HEK293T (cell line): ENCODE measurements around the gene DENND1B.

ENCODE experiments used
- CTCF ChIA-PET: fragments of 350-600 bp; formaldehyde crosslinking; extraction: SDS; loops from one replicate; lab custom pipeline; 2021; ENCODE audit warnings: antibody characterized with exemption, inconsistent platforms; lab: Yijun Ruan, JAX
- POLR2A ChIA-PET: fragments of 350-600 bp; formaldehyde crosslinking; extraction: SDS; loops from one replicate; lab custom pipeline; 2020; ENCODE audit warnings: antibody characterized with exemption, inconsistent platforms; lab: Yijun Ruan, JAX
- DNase-seq: peaks from one replicate; pipeline ENCODE4 v3.0.0; 2012; ENCODE audit warnings: mixed read lengths; ENCODE audit errors: extremely low spot score
- ARNT ChIP-seq: fragments of 450-650 bp; IDR thresholded peaks from 2 replicates; pipeline ENCODE4 v1.6.1; 2017; ENCODE audit warnings: mild to moderate bottlenecking
- BHLHE40 ChIP-seq: fragments of 450-650 bp; IDR thresholded peaks from 2 replicates; pipeline ENCODE4 v1.6.1; 2016; ENCODE audit warnings: mild to moderate bottlenecking, moderate library complexity, borderline replicate concordance
- CTBP1 ChIP-seq: fragments of 450-650 bp; IDR thresholded peaks from 2 replicates; pipeline ENCODE4 v1.6.1; 2016; ENCODE audit warnings: borderline replicate concordance
- ELF4 ChIP-seq: fragments of 450-650 bp; IDR thresholded peaks from 2 replicates; pipeline ENCODE4 v1.6.1; 2017; ENCODE audit warnings: antibody characterized with exemption
- FOXA1 ChIP-seq: fragments of 450-650 bp; IDR thresholded peaks from 2 replicates; pipeline ENCODE4 v1.6.1; 2016; ENCODE audit warnings: mild to moderate bottlenecking
- FOXK2 ChIP-seq: fragments of 450-650 bp; IDR thresholded peaks from 2 replicates; pipeline ENCODE4 v1.6.1; 2016; ENCODE audit warnings: mild to moderate bottlenecking
- FOXM1 ChIP-seq: fragments of 450-650 bp; IDR thresholded peaks from 2 replicates; pipeline ENCODE4 v1.6.1; 2017; ENCODE audit warnings: mild to moderate bottlenecking, borderline replicate concordance
- HDGF ChIP-seq: fragments of 450-650 bp; IDR thresholded peaks from 2 replicates; pipeline ENCODE4 v1.6.1; 2017; ENCODE audit warnings: antibody characterized with exemption, borderline replicate concordance
- L3MBTL2 ChIP-seq: fragments of 450-650 bp; conservative IDR thresholded peaks from 2 replicates; pipeline ENCODE4 v1.6.1; 2016; ENCODE audit warnings: mild to moderate bottlenecking
- LEF1 ChIP-seq: fragments of 450-650 bp; IDR thresholded peaks from 2 replicates; pipeline ENCODE4 v1.6.1; 2017; ENCODE audit warnings: mild to moderate bottlenecking, borderline replicate concordance
- NFRKB ChIP-seq: fragments of 450-650 bp; IDR thresholded peaks from 2 replicates; pipeline ENCODE4 v1.6.1; 2016; ENCODE audit warnings: mild to moderate bottlenecking, moderate library complexity
- SP1 ChIP-seq: fragments of 450-650 bp; IDR thresholded peaks from 2 replicates; pipeline ENCODE4 v1.6.1; 2017
- SUZ12 ChIP-seq: fragments of 450-650 bp; IDR thresholded peaks from 2 replicates; pipeline ENCODE4 v1.6.1; 2016; ENCODE audit warnings: mild to moderate bottlenecking
- TARDBP ChIP-seq: fragments of 450-650 bp; IDR thresholded peaks from 2 replicates; pipeline ENCODE4 v1.6.1; 2016
- ZNF384 ChIP-seq: fragments of 450-650 bp; IDR thresholded peaks from 2 replicates; pipeline ENCODE4 v1.6.1; 2016
- TF ChIP-seq, protein P1 (sequence below): fragments of 450-650 bp; IDR thresholded peaks from 2 replicates; pipeline ENCODE4 v1.6.1; 2016

Gene DENND1B

DNA sequence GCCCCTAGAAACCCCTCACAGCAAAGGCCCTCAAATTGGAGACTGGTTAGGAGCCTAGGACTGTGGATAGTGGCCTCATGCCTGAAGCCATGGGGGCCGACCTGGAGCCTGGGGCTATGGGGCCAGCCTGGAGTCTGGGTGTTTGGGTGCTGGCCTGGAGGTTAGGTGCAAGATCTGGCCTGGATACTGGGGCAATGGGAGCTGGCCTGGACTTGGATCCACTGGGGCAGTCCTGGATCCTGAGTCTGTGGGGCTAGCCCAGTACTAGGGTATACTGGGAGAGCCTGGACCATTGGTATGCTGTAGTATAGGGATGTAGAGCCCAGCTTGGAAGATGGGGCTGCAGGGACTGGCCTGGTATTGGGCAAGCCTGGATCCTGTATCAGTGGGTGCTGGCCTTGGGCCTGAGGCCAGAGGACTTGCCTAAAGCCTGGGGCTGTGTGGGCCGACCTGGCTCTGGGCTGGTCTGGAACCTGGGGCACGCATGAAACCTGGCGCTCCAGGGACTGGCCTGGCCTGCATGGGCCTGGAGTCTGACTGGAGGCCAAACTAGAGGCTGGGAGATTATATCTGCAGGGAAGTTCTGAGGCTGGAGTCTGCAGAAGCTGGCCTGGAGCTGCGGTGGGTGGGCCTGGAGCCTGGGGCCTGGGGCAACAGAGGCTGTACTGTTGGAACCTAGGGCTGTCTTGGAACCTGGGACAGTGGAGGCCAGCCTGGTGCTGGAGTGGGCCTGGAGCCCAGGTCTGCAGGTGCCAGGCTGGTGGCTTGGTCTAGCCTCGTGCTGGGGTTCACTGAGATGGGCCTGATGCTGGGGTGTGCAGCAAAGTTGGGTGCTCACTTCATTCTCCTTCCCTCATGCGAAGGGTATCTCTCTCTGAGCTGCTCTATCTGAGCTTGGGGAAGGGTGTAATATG, 12.6 kb upstream of the DENND1B start:
- ChIA-PET POLR2A (no interaction called here), CTCF (no interaction called here)
- no peak for DNase-seq
- TF ChIP-seq SUZ12 (no peak), ELF4 (no peak), ARNT (no peak), TARDBP (no peak), SP1 (no peak), BHLHE40 (no peak), FOXA1 (no peak), L3MBTL2 (no peak), NFRKB (no peak), CTBP1 (no peak), FOXK2 (no peak), FOXM1 (no peak), LEF1 (no peak), HDGF (no peak), ZNF384 (no peak)
- TF ChIP-seq, protein P1, sequence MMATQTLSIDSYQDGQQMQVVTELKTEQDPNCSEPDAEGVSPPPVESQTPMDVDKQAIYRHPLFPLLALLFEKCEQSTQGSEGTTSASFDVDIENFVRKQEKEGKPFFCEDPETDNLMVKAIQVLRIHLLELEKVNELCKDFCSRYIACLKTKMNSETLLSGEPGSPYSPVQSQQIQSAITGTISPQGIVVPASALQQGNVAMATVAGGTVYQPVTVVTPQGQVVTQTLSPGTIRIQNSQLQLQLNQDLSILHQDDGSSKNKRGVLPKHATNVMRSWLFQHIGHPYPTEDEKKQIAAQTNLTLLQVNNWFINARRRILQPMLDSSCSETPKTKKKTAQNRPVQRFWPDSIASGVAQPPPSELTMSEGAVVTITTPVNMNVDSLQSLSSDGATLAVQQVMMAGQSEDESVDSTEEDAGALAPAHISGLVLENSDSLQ: no peak

GRCh38 chr1:197787056-197787455, 11.8 kb upstream of the DENND1B start:
- DNase-seq: no peak
- CTCF ChIA-PET: interaction anchor here (0.7 kb wide), 1 partner anchor 10 kb away, joined by 3 read pairs; no protein-coding TSS in a partner anchor
- TF ChIP-seq L3MBTL2: no peak
- no peak for TF ChIP-seq FOXK2
- no peak for TF ChIP-seq LEF1
- no peak for TF ChIP-seq HDGF
- TF ChIP-seq NFRKB: no peak
- POLR2A ChIA-PET: no interaction called here

GRCh38 chr1:197786280-197786679, 11.0 kb upstream of the DENND1B start:
- TF ChIP-seq FOXA1: no peak
- TF ChIP-seq, protein P1: no peak
- no peak for TF ChIP-seq CTBP1
- no peak for TF ChIP-seq BHLHE40
- no peak for TF ChIP-seq ARNT
- TF ChIP-seq SP1: no peak
- TF ChIP-seq ZNF384: no peak
- TF ChIP-seq HDGF: no peak
- TF ChIP-seq L3MBTL2: no peak
- TF ChIP-seq FOXK2: no peak
- no peak for TF ChIP-seq FOXM1
- TF ChIP-seq LEF1: no peak
- TF ChIP-seq SUZ12: no peak
- TF ChIP-seq TARDBP: no peak
- no peak for TF ChIP-seq NFRKB
- no peak for TF ChIP-seq ELF4

GRCh38 chr1:197783510-197783948, 8.2 kb upstream of the DENND1B start:
- DNase-seq: no peak
- POLR2A ChIA-PET: interaction anchor here (0.9 kb wide), 1 partner anchor 8 kb away, joined by 3 read pairs; the partner anchor contains the start of gene DENND1B
- CTCF ChIA-PET: no interaction called here
- no peak for TF ChIP-seq CTBP1
- no peak for TF ChIP-seq ELF4
- TF ChIP-seq, protein P1: no peak
- no peak for TF ChIP-seq SUZ12
- TF ChIP-seq L3MBTL2: no peak
- no peak for TF ChIP-seq ARNT
- TF ChIP-seq FOXM1: no peak
- no peak for TF ChIP-seq FOXA1
- TF ChIP-seq BHLHE40: no peak
- no peak for TF ChIP-seq HDGF
- no peak for TF ChIP-seq SP1
- no peak for TF ChIP-seq FOXK2
- no peak for TF ChIP-seq NFRKB
- TF ChIP-seq LEF1: no peak
- no peak for TF ChIP-seq ZNF384
- TF ChIP-seq TARDBP: no peak

More at GRCh38 chr1:197786280-197786679, 11.0 kb upstream of the DENND1B start:
- ChIA-PET POLR2A (no interaction called here), CTCF (interaction anchor here (0.7 kb wide), 1 partner anchor 9 kb away, joined by 3 read pairs; no protein-coding TSS in a partner anchor)
- DNase-seq: no peak

DNA sequence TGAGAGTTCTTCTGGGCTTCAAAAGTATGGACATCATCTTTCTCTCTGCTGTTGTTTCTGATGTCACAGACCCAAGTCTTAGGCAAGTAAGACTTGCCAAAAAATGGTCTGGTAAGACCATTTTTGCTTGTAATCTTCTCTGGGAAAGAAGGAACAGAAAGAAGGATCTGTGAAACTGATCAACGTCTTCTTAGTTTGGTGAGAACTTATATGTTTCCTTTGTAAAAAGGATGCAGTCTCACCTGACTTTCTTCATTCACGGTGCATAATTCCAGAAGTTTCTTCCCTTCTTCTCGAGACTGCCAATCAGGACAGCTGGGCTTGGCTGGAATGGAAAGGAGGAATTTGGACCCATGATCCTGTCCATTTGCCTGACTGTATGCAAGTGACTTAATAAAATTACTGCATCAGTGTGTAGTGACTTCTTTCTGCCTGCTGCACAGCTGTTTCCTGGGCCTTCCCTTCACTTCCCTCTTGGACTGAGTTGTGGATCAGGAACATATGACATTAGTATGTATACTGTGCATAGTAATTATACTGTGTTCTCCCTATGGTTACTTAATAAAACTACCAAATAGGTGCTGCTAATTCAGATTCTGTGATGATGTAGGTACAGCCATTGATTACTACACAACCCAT, 7.6 kb upstream of the DENND1B start:
- no peak for TF ChIP-seq CTBP1
- no peak for TF ChIP-seq SP1
- no peak for TF ChIP-seq FOXA1
- no peak for TF ChIP-seq L3MBTL2
- TF ChIP-seq HDGF: no peak
- no peak for TF ChIP-seq SUZ12
- TF ChIP-seq BHLHE40: no peak
- no peak for TF ChIP-seq TARDBP
- TF ChIP-seq FOXK2: no peak
- no peak for TF ChIP-seq ELF4
- no peak for TF ChIP-seq LEF1
- no peak for TF ChIP-seq ZNF384
- ChIA-PET CTCF (no interaction called here), POLR2A (no interaction called here)
- no peak for DNase-seq
